Measurements from ENCODE around the gene STAP1.

- TF ChIP-seq CTCF (IDR thresholded peaks at IDR 0.05), result no peak
- no peak for TF ChIP-seq POLR2A (IDR thresholded peaks at IDR 0.05)
Observed at GRCh38 chr4:67533112-67533511, 25.4 kb upstream of the STAP1 start.
